Germinal center (tissue), 1 donor: ENCODE data around the gene STYX.

Experiments used
- DNase-seq: peaks from one replicate; pipeline ENCODE4 v3.0.0; 2012; ENCODE audit warnings: mixed read lengths, low spot score

STYX gene

GRCh38 chr14:52790011-52790755, 60.2 kb downstream of the STYX start:
- peak; percentile 5 for DNase-seq

- peak; percentile 18 for DNase-seq
These were observed 60.8 kb downstream of the STYX start for GRCh38 chr14:52790756-52791222.

GRCh38 chr14:52791223-52792096, 61.5 kb downstream of the STYX start, which contains the start of gene GNPNAT1:
TSS of gene GNPNAT1 (minus strand) at chr14:52791607. CDS start at chr14:52784650, 6,957 bp downstream.
- DNase-seq: peak; percentile 92

GRCh38 chr14:52792097-52792415, 62.1 kb downstream of the STYX start:
- no peak for DNase-seq

DNA sequence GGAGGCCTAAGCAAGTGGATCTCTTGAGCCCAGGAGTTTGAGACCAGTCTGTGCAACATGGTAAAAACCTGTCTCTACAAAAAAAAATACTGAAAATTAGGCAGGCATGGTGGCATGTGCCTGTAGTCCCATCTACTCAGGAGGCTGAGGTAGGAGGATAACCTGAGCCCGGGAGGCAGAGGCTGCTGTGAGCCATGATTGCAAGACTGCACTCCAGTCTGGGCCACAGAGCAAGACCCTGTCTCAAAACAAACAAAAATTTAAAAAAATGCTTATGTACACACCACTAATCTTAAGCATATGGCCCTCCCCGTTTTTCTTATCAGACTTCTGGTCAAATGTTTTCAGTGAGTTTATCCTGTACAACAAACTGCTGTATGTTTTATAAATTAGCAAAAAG, 63.1 kb downstream of the STYX start:
- no peak for DNase-seq

- DNase-seq: no peak
These were observed 67.7 kb downstream of the STYX start for GRCh38 chr14:52797653-52798052.

- DNase-seq: no peak
These were observed 68.9 kb downstream of the STYX start for GRCh38 chr14:52798826-52799225.

GRCh38 chr14:52801014-52801712, 71.2 kb downstream of the STYX start:
- DNase-seq: no peak

DNA sequence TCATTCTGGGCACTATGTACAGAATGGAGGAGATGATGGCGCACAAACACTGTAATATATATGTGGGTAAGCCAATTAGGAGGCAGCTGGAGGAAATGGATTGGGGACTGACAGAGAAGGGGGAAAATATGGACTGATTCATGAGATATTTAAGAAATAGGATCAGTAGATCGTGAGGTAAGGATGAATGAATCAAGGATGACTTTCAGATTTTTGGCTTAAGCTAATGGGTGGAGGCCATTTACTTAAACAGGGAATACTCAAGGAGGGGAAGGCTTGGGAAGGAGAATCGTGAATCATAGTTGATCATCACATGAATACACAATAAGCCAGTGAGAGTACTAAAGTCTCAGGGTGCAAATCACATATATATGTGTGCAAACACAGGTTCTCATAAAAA, 72.6 kb downstream of the STYX start:
- no peak for DNase-seq

- DNase-seq: no peak
These were observed 76.1 kb downstream of the STYX start for GRCh38 chr14:52806115-52806514.

GRCh38 chr14:52808101-52808500, 78.1 kb downstream of the STYX start:
- no peak for DNase-seq

- no peak for DNase-seq
These were observed 91.9 kb downstream of the STYX start for GRCh38 chr14:52821805-52822250.

- DNase-seq: no peak
These were observed 94.5 kb downstream of the STYX start for GRCh38 chr14:52824462-52824861.
